SK-N-SH treated with all-trans-retinoic acid at 6 μM for 48 hours (cell line): Measurements from ENCODE around the gene SMARCD3.

ENCODE experiments used
- ATAC-seq: fragments of 200-7000 bp; cut with Tn5 transposase; 3 replicates; pipeline ENCODE4 v1.9.1; 2020; ENCODE audit warnings: mild to moderate bottlenecking, moderate library complexity
- ARNTL ChIP-seq: fragments of 450-650 bp; formaldehyde crosslinking; IDR thresholded peaks from 2 replicates; pipeline ENCODE4 v1.5.0; 2020; ENCODE audit warnings: low read depth, mild to moderate bottlenecking, moderate library complexity, borderline replicate concordance
- BACH2 ChIP-seq: fragments of 250-450 bp; sonication (Bioruptor Pico); IDR thresholded peaks from 2 replicates; pipeline ENCODE4 v1.9.0; 2021; ENCODE audit warnings: mild to moderate bottlenecking, borderline replicate concordance
- CSDC2 ChIP-seq: fragments of 250-450 bp; sonication (Bioruptor Pico); IDR thresholded peaks from 2 replicates; pipeline ENCODE4 v1.5.0; 2020; ENCODE audit warnings: mild to moderate bottlenecking, moderate library complexity
- ESRRG ChIP-seq: fragments of 250-450 bp; sonication (Bioruptor Pico); IDR thresholded peaks from 2 replicates; pipeline ENCODE4 v1.6.1; 2021; ENCODE audit warnings: mild to moderate bottlenecking
- GLIS3 ChIP-seq: fragments of 250-450 bp; sonication (Bioruptor Pico); IDR thresholded peaks from 2 replicates; pipeline ENCODE4 v1.5.0; 2020; ENCODE audit warnings: mild to moderate bottlenecking, moderate library complexity
- ISL1 ChIP-seq: fragments of 250-450 bp; sonication (Bioruptor Pico); IDR thresholded peaks from 2 replicates; pipeline ENCODE4 v2.1.2; 2022; ENCODE audit warnings: mild to moderate bottlenecking, moderate library complexity
- OSR1 ChIP-seq: fragments of 250-450 bp; sonication (Bioruptor Pico); IDR thresholded peaks from 2 replicates; pipeline ENCODE4 v1.8.0; 2022; ENCODE audit warnings: moderate library complexity, mild to moderate bottlenecking, inconsistent platforms
- POU6F1 ChIP-seq: fragments of 250-450 bp; sonication (Bioruptor Pico); IDR thresholded peaks from 2 replicates; pipeline ENCODE4 v1.8.0; 2021; ENCODE audit warnings: low read depth, mild to moderate bottlenecking, moderate library complexity, borderline replicate concordance
- PPARA ChIP-seq: fragments of 250-450 bp; sonication (Bioruptor Pico); IDR thresholded peaks from 2 replicates; pipeline ENCODE4 v1.5.0; 2020; ENCODE audit warnings: mild to moderate bottlenecking, borderline replicate concordance
- RARB ChIP-seq: fragments of 250-450 bp; sonication (Bioruptor Pico); IDR thresholded peaks from 2 replicates; pipeline ENCODE4 v1.8.0; 2021; ENCODE audit warnings: mild to moderate bottlenecking, moderate library complexity
- SNAI2 ChIP-seq: fragments of 250-450 bp; sonication (Bioruptor Pico); IDR thresholded peaks from 2 replicates; pipeline ENCODE4 v1.5.0; 2020; ENCODE audit warnings: mild to moderate bottlenecking, moderate library complexity
- TCF4 ChIP-seq: fragments of 250-450 bp; sonication (Bioruptor Pico); IDR thresholded peaks from 2 replicates; pipeline ENCODE4 v1.8.0; 2021; ENCODE audit warnings: mild to moderate bottlenecking, moderate library complexity, borderline replicate concordance
- TOX ChIP-seq: fragments of 250-450 bp; sonication (Bioruptor Pico); IDR thresholded peaks from 2 replicates; pipeline ENCODE4 v1.8.0; 2021; ENCODE audit warnings: mild to moderate bottlenecking, moderate library complexity, borderline replicate concordance
- ZC3H10 ChIP-seq: fragments of 250-450 bp; sonication (Bioruptor Pico); IDR thresholded peaks from 2 replicates; pipeline ENCODE4 v1.5.1; 2021; ENCODE audit warnings: mild to moderate bottlenecking, moderate library complexity
- ZFP3 ChIP-seq: fragments of 250-450 bp; sonication (Bioruptor Pico); IDR thresholded peaks from 2 replicates; pipeline ENCODE4 v1.5.0; 2020; ENCODE audit warnings: mild to moderate bottlenecking, moderate library complexity
- ZFP30 ChIP-seq: fragments of 450-650 bp; formaldehyde crosslinking; IDR thresholded peaks from 2 replicates; pipeline ENCODE4 v1.5.0; 2022; ENCODE audit warnings: mild to moderate bottlenecking, moderate library complexity
- ZNF565 ChIP-seq: fragments of 450-650 bp; formaldehyde crosslinking; conservative IDR thresholded peaks from 2 replicates; pipeline ENCODE4 v1.5.0; 2020; ENCODE audit warnings: low read depth, mild to moderate bottlenecking, moderate library complexity
- ZNF70 ChIP-seq: fragments of 450-650 bp; formaldehyde crosslinking; IDR thresholded peaks from 2 replicates; pipeline ENCODE4 v1.5.0; 2020; ENCODE audit warnings: mild to moderate bottlenecking, moderate library complexity
- ZNF8 ChIP-seq: fragments of 450-650 bp; formaldehyde crosslinking; IDR thresholded peaks from 2 replicates; pipeline ENCODE4 v1.5.0; 2020; ENCODE audit warnings: mild to moderate bottlenecking, moderate library complexity
- TF ChIP-seq, protein P1 (sequence below): fragments of 250-450 bp; sonication (Bioruptor Pico); IDR thresholded peaks from 2 replicates; pipeline ENCODE4 v1.5.1; 2020; ENCODE audit warnings: low read depth, mild to moderate bottlenecking, moderate library complexity
- TF ChIP-seq, protein P2 (sequence below): fragments of 250-450 bp; sonication (Bioruptor Pico); IDR thresholded peaks from 2 replicates; pipeline ENCODE4 v1.8.0; 2020; ENCODE audit warnings: mild to moderate bottlenecking, moderate library complexity, borderline replicate concordance
- TF ChIP-seq, protein P3 (sequence below): fragments of 250-450 bp; sonication (Bioruptor Pico); IDR thresholded peaks from 2 replicates; pipeline ENCODE4 v1.5.1; 2021; ENCODE audit warnings: mild to moderate bottlenecking, moderate library complexity

SMARCD3 gene

DNA sequence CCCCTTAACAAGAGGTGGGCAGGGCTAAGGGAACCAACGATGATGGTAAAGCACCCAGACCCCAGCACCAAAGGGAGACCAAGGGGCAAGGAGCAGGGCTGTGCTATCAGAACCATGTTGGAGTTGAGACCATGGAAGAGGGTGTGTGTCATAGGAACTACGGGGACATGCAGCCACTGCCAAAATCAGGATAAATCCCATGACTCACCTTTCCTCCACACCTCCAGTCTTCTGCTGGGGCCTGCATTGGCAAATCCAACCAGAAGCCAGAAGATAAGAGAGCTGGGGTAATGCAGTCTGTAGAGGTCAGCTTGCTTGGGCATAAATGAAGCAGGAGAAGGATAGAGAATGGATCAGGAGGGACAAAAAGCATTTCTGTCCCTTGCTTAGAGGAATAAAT lies 42.7 kb upstream of the SMARCD3 start:
- TF ChIP-seq ZNF70 (CRISPR knock-in tag), result no peak
- TF ChIP-seq ZC3H10 (CRISPR knock-in tag), result no peak
- ATAC-seq, result no peak

DNA sequence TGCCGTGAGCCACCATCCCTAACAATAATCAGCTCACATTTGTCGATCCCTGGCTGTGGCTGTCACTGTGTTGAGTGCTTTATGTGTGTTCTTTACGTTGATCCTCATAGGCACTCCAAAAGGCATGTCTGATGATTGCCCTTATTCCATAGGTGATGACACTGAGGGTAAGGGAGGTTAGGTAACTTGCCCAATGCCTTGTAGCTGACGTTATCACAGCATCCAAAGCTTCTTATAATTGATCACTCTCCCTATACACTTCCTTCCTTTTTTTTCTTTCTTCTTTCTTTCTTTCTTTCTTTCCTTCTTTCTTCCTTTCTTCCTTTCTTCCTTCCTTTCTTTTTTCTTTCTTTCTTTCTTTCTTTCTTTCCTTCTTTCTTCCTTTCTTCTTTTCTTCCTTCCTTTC lies 41.9 kb upstream of the SMARCD3 start:
- no peak for TF ChIP-seq SNAI2 (CRISPR knock-in tag)
- no peak for TF ChIP-seq PPARA (CRISPR knock-in tag)
- no peak for TF ChIP-seq RARB (CRISPR knock-in tag)
- no peak for TF ChIP-seq ARNTL (CRISPR knock-in tag)
- TF ChIP-seq TCF4 (CRISPR knock-in tag), result no peak
- TF ChIP-seq, protein P1, sequence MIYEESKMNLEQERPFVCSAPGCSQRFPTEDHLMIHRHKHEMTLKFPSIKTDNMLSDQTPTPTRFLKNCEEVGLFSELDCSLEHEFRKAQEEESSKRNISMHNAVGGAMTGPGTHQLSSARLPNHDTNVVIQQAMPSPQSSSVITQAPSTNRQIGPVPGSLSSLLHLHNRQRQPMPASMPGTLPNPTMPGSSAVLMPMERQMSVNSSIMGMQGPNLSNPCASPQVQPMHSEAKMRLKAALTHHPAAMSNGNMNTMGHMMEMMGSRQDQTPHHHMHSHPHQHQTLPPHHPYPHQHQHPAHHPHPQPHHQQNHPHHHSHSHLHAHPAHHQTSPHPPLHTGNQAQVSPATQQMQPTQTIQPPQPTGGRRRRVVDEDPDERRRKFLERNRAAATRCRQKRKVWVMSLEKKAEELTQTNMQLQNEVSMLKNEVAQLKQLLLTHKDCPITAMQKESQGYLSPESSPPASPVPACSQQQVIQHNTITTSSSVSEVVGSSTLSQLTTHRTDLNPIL (CRISPR knock-in tag), result no peak
- TF ChIP-seq ZFP30 (CRISPR knock-in tag), result no peak
- TF ChIP-seq, protein P2, sequence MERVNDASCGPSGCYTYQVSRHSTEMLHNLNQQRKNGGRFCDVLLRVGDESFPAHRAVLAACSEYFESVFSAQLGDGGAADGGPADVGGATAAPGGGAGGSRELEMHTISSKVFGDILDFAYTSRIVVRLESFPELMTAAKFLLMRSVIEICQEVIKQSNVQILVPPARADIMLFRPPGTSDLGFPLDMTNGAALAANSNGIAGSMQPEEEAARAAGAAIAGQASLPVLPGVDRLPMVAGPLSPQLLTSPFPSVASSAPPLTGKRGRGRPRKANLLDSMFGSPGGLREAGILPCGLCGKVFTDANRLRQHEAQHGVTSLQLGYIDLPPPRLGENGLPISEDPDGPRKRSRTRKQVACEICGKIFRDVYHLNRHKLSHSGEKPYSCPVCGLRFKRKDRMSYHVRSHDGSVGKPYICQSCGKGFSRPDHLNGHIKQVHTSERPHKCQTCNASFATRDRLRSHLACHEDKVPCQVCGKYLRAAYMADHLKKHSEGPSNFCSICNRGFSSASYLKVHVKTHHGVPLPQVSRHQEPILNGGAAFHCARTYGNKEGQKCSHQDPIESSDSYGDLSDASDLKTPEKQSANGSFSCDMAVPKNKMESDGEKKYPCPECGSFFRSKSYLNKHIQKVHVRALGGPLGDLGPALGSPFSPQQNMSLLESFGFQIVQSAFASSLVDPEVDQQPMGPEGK (CRISPR knock-in tag), result no peak
- TF ChIP-seq TOX, result no peak
- TF ChIP-seq OSR1 (CRISPR knock-in tag), result no peak
- no peak for TF ChIP-seq CSDC2 (CRISPR knock-in tag)
- TF ChIP-seq ZNF70 (CRISPR knock-in tag), result no peak
- TF ChIP-seq ZFP3 (CRISPR knock-in tag), result no peak
- TF ChIP-seq, protein P3, sequence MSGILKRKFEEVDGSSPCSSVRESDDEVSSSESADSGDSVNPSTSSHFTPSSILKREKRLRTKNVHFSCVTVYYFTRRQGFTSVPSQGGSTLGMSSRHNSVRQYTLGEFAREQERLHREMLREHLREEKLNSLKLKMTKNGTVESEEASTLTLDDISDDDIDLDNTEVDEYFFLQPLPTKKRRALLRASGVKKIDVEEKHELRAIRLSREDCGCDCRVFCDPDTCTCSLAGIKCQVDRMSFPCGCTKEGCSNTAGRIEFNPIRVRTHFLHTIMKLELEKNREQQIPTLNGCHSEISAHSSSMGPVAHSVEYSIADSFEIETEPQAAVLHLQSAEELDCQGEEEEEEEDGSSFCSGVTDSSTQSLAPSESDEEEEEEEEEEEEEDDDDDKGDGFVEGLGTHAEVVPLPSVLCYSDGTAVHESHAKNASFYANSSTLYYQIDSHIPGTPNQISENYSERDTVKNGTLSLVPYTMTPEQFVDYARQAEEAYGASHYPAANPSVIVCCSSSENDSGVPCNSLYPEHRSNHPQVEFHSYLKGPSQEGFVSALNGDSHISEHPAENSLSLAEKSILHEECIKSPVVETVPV, result no peak
- TF ChIP-seq ZNF8 (CRISPR knock-in tag), result no peak
- TF ChIP-seq ESRRG (CRISPR knock-in tag), result no peak
- TF ChIP-seq ISL1 (CRISPR knock-in tag), result no peak
- no peak for TF ChIP-seq BACH2
- no peak for TF ChIP-seq ZC3H10 (CRISPR knock-in tag)
- no peak for TF ChIP-seq ZNF565 (CRISPR knock-in tag)
- TF ChIP-seq, all 23 proteins: peak for 0
- ATAC-seq, result no peak

DNA sequence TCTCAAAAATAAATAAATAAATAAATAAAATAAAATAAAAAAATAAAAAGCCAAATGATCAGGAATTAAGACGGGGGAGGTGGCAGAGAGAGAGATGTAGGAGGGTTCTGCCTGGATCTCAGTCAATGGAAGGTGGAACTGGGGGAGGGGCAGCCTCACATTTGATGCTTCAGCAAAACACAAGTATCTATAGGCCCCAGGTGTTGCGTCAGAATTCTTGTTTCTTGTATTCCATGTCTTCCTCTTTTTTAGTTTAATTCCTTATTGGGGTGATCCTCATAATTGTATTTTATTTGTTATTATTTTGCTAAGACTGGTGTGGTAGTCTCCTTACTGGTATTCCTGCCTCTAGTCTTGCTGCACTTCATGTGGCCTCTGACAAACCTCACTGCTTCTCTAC lies 41.4 kb upstream of the SMARCD3 start:
- TF ChIP-seq RARB (CRISPR knock-in tag), result no peak
- TF ChIP-seq, protein P1 (CRISPR knock-in tag), result no peak
- no peak for TF ChIP-seq ZNF70 (CRISPR knock-in tag)
- no peak for TF ChIP-seq SNAI2 (CRISPR knock-in tag)
- no peak for TF ChIP-seq GLIS3 (CRISPR knock-in tag)
- TF ChIP-seq ZFP3 (CRISPR knock-in tag), result no peak
- TF ChIP-seq, protein P3, result no peak
- no peak for TF ChIP-seq ARNTL (CRISPR knock-in tag)
- TF ChIP-seq, protein P2 (CRISPR knock-in tag), result no peak
- no peak for TF ChIP-seq BACH2
- no peak for TF ChIP-seq TOX
- no peak for TF ChIP-seq ZNF8 (CRISPR knock-in tag)
- TF ChIP-seq ZFP30 (CRISPR knock-in tag), result no peak
- TF ChIP-seq ZC3H10 (CRISPR knock-in tag), result no peak
- TF ChIP-seq POU6F1 (CRISPR knock-in tag), result no peak
- TF ChIP-seq ISL1 (CRISPR knock-in tag), result no peak
- no peak for TF ChIP-seq ZNF565 (CRISPR knock-in tag)
- ATAC-seq, result no peak
